NCI-H526 treated with DMSO at 0.1 percent for 48 hours (cell line): ENCODE results near the gene FBXO31.
"Not testable (repeated sequence)": the region's sequence is repeated elsewhere in the genome, so short reads cannot be mapped to it uniquely, and the experiment has no call there.

Experiments
- DNase-seq: peaks from one replicate; lab custom pipeline; 2025; lab: John Stamatoyannopoulos, UW

FBXO31 gene

DNA sequence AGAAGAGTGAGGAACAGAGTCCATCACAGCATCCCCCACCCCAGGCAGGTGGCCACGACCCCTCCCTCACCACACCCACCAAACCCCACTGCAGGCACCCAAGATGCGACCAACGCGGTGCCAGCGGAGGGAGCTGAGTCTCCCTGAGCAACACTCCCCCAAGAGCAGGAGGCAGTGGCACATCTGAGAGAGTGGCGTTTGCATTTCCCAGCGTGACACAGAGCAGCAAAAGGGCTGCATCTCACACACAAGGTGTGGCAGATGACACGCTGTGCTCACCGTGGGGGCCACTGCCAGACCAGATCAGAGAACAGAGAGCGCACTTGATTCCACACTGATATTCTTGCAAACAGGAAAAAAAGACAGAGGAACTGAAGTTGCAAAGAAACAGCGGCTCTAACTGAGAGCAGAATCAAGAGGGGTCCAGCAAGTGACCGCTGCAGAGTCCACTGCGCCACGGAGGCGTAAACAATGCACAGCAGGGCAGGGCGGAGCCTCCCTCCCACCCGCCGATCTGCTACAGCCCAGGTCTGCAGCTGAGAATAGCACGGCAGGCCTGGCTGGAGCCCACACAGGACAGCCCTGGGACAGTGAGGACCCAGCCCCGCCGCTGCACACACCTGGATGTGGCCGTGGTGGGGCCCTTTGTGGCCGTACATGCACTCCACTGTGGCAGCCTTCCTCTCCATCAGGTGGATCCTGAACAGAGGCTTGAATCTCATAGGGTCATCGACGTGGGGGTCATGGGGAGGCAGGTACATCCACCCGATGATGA is 40.4 kb downstream of the FBXO31 start:
- no peak for DNase-seq

DNA sequence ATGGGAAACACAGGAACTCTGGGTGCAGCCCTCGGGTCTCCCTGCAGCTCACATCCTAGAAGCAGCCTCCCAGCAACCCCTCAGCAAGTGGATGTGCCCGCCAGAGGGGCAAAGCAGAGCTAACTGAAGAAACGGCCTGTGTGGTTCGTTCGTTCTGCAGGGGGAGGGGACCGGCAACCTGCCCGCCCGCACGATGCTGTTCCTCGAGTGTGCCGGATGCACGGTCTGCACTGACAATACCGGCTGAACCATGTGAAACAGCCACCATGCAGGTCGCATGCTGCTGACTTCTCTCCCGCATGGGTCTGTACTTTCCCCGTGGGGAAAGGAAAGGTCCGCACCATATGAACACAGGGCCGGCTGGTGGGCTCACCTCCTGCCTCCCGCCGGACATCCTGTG is 41.1 kb downstream of the FBXO31 start:
- DNase-seq = no peak

DNA sequence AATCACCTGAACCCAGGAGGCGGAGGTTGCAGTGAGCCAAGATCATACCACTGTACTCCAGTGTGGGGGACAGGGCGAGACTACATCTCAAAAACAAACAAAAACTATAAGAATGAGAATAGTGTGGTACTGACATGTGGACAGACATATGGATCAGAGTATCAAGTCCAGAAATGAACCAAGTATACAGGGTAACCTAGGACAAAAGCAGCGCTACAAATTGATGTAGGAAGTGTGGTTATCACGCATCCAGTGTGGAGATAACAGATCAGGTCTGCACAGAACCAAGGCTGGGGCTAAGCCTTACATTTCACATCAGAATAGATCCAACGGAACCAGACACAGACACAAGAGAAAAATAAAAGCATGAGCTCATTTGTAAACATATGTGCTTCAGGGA is 43.4 kb downstream of the FBXO31 start:
- no peak for DNase-seq

DNA sequence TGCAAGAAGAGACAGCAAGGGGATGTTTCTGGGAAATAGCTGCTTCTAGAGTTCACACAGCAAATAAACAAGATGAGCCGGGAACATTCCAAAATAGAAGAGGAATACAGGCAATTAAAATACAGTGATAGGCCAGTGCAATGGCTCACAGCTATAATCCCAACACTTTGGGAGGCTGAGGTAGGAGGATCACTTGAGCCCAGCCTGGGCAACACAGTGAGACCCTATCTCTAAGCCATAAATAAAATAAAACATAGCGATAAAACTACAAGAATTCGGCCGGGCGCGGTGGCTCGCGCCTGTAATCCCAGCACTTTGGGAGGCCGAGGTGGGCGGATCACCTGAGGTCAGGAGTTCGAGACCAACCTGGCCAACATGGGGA is 43.9 kb downstream of the FBXO31 start:
- not testable (repeated sequence) for DNase-seq

DNA sequence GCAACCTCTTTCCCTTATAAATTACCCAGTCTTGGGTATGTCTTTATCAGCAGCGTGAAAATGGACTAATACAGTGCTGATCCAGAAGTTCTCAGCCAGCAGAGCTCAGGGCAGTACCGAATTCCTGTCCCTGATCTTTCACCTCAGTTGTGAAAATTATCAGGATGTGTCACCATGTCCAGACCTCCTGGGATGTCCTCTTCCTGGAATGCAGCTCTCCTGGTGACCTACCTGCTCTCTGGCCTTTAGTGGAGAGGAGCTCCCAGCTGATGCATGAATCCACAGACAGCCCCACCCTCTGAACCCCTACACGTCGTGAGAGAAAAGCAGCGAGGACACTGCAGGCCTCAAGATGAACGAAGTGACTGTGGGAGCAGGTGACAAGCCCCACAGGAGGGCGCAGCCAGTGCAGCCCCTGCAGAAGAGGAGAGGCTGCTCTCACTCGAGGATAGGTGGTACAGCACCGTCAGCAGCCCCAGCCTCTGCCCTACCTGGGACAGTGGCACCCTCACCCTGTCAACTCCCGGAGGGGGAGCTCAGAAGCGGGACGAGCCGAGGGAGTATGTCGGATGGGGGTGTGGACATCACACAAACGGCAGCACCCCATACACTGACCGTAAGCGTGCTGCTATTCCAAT is 44.4 kb downstream of the FBXO31 start:
- DNase-seq = no peak

DNA sequence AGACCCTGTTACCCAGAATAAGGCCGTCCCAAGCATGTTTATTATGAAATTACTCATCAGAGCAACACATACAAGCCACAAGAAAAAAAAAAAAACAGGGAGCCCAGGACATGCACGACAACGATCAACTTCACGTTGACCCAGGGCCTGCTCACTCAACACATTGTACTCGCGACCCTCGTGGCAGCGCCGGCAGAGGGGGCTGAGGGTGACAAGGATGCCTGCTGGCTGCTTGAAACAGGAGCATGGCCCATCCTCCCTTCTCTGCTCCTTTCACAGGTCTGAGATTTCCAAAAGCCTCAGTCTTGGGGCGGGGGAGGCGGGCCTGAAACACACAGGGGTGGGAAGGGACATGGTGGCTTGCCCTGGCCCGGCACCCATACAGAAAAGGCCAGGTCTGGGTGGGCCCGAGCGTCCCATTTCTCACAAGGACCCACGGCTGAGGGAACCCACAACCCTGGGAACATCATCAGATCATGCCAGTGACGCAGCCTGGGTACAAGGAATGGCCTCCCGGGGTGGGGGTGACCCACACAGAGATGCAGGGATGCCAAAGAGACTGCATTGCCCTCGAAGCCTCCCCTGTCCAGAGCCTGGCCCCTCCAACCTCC is 45.3 kb downstream of the FBXO31 start:
- DNase-seq = no peak

DNA sequence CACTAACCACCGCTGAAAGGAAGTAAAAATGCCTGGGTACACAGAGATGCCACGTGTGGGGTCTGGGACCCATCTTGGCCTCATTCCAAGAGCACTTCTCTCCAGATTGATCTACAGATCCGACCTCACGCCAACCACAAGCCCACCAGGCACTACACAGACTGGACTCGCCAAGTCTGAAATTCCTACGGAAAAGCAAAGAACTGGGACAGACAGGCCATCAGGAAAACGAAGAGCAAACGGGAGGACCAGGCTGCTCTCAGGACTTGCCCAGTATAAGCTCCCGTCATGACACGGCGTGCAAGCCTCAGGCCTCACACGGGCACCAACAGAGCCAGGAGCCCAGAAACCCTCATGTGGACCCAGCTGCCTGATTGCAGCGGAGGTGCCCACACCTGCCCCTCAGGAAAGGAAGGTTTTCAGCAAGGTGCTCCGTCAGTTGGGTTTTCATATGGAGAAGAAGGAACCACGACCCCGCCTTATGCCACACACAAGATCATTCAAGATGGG is 46.3 kb downstream of the FBXO31 start:
- DNase-seq = no peak

DNA sequence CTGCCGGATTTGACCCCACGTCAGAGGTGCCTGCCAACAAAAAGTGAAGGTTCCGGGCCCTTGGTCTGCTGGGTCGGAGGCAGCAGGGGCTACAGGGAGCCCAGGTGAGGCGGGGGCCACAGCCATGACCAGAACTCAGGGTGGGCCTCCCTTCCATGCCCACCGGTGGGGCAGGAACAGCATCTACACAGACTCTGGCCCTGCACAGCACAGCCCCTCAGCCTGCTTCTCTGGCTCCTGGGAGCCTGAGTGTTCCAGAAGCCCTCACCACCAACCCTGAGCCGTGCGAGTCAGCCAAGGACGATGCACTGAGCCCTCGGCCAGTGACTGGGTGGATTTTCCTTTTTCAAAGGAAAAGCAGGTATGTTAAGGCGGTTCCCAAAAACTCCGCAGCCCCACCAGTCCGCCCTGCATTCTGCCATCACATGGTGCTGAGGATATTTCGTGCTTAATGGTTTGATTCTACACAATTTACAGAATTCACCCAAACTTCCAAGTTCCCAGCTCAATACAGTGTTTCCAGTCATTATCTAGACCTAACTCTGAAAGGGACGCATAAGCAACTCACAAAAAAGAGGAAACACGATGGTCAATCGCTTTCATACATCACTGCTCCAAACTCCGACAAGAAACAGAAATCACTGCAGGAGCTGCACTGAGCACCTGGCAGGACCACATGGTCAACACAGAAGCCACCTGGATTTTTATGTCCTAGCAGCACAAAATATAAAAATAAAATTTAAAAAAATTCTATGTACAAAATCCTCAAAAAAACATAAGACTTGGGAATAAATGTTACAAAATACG is 46.9 kb downstream of the FBXO31 start:
- no peak for DNase-seq

DNA sequence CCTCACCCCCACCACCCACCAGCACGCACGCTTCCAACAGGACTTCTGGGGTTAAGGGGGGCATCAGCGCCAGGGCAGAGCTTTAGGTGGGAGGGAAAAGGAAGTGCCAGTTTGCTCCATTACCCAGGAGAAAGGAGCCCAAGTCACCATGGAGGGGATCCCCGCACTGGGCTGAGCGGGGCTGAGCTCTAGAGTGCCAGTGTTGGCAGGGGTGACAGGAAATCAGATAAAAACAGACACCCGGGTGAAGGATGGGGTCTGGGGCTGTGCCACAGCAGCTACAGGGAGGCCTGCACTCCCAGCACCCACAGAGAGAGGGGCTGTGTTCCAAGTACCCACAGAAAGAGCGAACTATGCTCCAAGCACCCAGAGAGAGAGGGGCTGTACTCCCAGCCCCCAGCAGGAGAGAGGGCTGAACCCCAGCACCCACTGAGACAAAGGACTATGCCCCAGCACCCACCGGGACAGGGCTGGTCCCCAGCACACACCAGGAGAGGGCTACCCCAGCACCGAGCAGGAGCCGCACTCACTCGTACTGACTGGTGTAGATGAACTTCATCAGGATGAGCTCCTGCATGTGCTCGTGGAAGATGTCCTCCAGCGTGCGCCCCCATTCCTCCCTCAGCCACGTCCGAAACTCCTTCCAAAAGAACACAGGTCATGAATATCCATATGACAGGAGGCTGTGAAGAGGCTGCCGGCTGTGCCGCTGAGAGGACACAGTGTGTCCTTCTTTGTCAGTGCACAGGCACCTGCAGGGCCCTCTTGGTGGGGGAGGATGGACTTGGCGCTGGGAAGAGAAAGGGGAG is 47.7 kb downstream of the FBXO31 start:
- DNase-seq = no peak

DNA sequence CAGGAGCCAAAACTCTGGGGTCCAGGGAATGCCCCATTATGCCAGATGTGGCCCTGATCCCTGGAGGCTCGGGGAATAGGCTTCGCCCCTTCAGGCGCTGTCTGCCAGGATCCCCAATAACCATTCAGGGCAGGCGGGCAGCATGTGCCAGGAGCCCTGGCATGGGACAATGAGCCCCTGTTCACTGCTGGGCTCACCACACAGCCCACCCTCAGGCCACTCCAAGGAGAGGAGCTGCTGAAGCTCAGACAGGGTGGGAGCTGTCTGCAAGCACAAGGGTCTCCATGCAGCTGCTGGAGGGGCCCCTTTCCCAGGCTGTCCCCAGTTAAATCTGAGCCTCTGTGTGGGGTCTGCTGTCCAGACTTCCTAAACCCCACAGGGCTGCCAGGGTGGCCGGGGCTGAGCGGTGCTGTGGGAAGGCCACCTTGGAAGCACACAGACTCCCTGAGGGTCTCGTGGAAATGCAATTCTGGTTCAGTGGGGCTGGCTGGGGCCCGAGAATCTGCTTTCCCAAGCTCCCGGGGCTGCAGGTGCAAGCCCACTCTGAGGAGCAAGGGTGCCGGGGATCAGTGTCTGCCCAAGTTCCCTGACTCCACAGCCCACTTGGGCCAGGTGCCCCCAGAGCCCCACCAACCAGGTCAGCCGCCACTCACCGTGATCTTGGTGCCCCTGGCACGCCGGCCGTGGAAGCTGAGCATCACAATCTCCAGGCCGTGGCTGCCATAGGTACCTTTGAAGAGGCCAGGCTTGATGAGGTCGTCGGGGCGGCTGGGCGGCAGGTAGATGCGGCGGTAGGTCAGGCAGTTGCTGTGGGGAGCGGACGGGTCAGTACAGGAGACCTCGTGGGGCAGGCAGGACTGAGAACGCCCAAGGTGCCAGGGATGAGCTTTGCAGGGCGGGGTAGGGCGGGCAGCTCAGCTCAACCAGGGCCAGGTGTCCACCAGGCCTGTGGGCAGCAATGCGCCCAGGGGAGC is 48.6 kb downstream of the FBXO31 start:
- no peak for DNase-seq

DNA sequence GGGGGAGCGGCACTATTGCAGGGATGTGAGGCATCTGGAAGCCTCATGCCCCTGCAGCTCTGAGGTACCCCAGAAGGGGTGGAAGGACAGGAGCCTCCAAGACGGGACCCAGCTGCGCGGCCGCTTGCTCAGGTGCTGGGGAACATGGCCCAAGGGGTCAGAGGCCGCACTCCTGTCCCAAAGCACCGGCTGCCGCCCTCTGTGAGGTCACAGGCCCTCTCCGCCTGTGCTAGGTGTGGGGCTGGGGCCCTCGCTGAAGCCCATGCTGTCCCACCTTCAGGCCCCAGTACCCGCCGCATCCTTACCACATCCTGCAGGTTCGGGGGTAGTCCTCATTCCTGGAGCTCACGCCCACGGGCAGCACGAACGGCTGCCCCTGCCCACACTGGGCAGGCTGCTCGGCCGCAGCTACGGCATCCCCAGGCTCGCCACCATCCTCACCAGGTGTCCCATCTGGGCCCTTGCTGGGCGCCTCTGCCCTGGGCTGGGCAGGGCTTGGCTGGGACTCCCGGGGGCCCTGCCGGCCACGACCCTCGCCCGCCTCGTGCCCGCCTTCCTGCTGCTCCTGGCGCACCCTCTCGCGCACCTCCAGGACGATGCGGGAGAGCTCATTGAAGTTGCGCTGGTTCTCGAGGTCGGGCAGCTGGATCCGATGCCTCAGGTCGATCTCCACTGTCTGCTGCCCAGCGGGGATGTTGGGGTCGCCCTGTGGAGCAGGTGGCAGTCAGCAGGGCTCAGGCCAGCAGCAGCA is 49.8 kb downstream of the FBXO31 start:
- DNase-seq = no peak

DNA sequence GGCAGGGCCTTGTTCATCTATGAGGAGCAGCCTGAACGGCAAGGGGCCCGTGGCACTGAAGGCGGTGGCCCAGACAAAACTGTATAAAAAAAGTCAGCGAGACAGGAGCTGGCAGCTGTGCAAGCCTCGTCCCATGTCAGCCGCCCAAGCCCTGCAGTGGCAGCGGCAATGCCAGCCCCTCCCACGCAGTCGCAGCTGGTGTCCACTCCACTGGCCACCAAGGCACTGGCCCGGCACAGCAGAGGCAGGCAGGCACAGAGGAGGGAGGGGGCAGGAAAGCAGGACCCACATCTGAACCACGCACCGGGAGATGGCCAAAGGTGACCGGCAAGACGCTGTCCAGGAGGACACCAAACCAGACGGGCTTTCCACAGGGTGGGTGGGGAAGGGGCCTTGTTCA is 50.5 kb downstream of the FBXO31 start:
- no peak for DNase-seq

DNA sequence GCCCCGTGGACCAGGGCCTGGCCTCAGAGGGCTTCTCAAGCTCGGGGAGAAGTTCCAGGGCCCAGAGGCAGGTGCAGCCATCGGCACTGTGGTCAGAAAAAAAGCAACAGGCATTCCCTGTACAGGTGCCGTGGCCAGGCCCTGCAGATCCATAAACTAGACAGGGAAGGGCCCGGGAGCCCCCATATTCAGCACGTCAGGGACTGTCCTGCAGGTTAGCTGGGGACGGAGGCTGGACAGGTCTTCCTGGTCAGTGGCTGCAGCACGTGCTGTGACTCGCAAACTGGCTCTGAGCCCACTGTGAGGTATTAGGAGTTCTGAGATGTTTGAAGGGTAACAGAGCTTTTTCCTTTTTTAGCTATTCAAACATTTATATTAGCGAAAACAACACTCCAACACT is 51.4 kb downstream of the FBXO31 start:
- DNase-seq = no peak

DNA sequence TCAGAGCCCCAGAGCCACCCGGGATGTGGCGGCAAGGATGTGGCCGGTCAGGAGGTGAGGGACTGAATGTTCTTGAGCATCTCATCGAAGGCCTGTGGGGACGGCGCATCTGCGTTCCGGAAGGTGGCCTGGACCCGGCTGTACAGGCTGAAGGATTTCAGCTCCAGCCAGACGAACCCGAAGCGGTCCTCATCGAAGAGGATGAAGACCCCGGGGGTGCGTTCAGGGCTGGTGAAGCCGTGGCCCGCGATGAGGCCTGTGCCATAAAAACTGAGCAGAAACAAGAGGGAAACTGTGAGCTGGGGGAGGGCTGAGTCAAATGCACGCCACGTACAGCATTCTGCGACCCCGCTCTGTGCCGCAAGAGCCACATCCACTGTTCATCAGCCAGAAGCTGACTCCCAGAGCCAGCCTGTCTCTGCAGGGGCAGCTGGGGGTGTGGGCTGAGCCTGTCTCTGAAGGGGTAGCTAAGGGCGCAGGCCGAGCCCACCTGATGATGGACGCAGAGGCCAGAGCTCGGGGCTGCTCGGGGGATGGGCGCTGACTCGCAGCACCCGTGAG is 52.3 kb downstream of the FBXO31 start:
- DNase-seq = no peak

DNA sequence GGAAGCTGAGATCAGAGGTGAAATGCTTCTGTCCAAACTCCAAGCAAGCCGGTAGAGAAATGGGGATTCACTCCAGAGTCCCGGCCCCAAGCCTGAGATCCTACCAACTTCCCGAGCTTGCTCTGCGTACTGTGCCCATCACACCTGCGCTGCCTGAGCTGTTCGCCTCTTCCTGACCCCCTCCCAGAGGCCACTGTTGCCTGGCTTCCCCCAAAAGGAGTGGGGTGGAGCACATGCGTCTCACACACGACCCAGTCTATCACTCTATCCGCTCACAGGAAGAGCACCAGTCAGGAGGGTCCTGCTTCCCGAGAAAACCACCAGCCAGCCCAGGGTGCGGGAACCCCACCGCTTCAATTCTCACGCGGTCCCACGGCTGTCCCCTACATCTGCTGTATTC is 52.9 kb downstream of the FBXO31 start:
- DNase-seq = no peak

DNA sequence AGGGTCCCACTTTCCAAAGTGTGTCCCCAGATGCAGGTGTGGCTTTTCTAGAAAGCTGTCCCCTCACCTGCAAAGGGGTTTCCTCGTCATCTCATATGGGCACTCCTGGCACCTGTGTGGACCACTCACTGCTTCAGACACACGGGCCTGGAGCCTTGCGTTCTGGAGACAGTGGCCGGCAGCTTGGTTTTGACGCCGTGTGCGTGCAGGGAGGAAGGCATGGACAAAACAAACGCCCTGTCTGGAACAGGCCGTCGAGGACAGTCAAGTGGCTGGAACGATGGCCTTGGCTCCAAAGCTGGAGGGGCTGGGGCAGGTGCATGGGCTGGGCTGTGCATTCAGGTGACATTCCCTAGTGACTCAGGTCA is 53.3 kb downstream of the FBXO31 start:
- DNase-seq = no peak

DNA sequence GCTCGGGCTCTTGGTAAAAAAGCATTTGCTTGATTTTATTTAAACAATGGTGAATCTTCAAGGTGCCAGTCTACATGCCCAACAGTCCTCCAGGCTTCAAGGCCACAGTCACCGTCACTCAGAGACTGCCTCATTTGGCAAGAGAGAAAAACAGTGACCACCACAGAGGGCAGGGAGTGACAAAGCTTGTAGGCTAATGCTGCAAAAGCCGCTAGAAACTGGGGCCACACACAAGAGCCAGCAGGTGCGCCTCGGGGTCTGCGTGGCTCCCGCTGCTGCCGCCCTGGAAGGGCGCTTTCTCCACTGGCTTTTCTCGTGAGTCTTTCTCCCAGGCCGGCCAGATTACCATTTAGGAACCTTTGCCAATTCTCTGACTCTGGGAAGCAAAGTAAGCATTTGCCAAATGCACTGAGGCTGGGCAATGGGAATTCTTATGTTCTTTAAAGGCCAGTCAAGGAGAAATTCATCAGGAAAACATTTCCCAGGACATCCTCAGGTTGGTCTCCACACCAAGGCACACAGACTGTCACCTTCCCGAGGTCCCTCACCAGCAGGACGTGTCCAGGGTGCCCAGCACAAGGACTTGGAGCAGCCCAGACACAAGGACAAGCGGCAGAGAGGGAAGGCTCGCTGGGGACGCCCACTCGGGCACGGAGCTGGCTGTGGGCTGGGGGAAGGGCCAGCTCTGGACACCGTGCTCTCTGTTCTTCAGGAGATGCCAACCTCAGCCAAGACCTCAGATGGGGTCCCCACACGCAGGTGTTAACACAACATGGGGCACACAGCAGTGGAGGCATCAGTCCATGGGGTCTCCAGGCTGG is 53.9 kb downstream of the FBXO31 start:
- DNase-seq = no peak

DNA sequence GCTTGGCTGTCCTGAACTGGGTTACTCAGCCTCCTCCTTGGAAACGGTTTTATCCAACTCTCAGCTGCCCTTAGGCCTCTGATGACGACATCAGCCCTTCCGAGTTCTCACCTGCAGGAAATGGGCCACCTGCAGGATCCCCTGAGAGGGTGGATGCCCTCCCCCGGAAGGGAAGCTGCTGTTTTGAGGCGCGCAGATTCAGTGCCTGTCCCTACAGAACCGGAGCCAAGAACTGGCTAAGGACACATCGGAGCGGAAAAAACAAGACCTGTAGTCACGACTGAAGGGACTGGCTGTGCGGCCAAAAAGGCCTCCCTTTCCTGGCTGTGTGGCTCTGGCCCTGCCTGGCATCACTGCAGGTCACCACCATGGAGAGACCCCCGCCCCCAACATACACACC is 54.7 kb downstream of the FBXO31 start:
- no peak for DNase-seq
